HepG2 (cell line): ENCODE results near the gene ALPK3. TPM values are rescaled to one million over a fixed set of nuclear protein-coding genes. Genes with fewer than 3 reads are reported as not detected.

Source experiments
- ATAC-seq: fragments of 200-7000 bp; cut with Tn5 transposase; 3 replicates; pipeline ENCODE4 v1.9.1; 2020; ENCODE audit warnings: mild to moderate bottlenecking, moderate library complexity
- BruUV-seq: library from RNA; stranded (reverse); fragments of 400-500 nt; replicated peaks from 2 replicates; lab custom pipeline; 2021; lab: Mats Ljungman, UMichigan
- CTCF ChIA-PET: fragments of 300-600 bp; formaldehyde crosslinking; extraction: SDS; loops from one replicate; lab custom pipeline; 2021; ENCODE audit warnings: low total read pairs, inconsistent platforms, low intra/inter-chr PET ratio; lab: Yijun Ruan, JAX
- POLR2A ChIA-PET: fragments of 350-600 bp; sonication (Branson Sonifier 250); formaldehyde crosslinking; loops from one replicate; lab custom pipeline; 2020; ENCODE audit warnings: antibody characterized with exemption, inconsistent platforms; lab: Yijun Ruan, JAX
- DNase-seq: peaks from one replicate; pipeline ENCODE4 v3.0.0-alpha.2; 2015; ENCODE audit warnings: low spot score
- FAIRE-seq: peaks from 3 replicates; lab custom pipeline; 2011; peaks lifted over from hg19 to GRCh38; lab: Jason Lieb, UNC
- H2AFZ ChIP-seq: one replicate; pipeline ENCODE4 v1.6.1; 2011; ENCODE audit warnings: low read length, inconsistent platforms
- H3K27ac ChIP-seq: fragments of 300-600 bp; 3 replicates; pipeline ENCODE4 v1.8.0; 2011; ENCODE audit warnings: mixed run types, mild to moderate bottlenecking, mixed read lengths, low read length, inconsistent platforms; ENCODE audit not compliant: insufficient read depth; ENCODE audit errors: extremely low read length
- H3K27me3 ChIP-seq, 2 experiments: fragments of 200-600 bp in 1 of 2; 2 replicates in 1 of 2; 3 replicates in 1 of 2; pipeline versions ENCODE4 v1.6.0 to v1.8.0; 2011; ENCODE audit warnings: low read length in 2 of 2, mild to moderate bottlenecking in 2 of 2, moderate library complexity in 2 of 2, inconsistent platforms in 1 of 2; ENCODE audit not compliant: insufficient read depth in 2 of 2, control insufficient read depth in 1 of 2
- H3K36me3 ChIP-seq, 2 experiments: fragments of 200-600 bp in 1 of 2; replicated peaks in 1 of 2; 2 replicates in 1 of 2; 3 replicates in 1 of 2; pipeline versions ENCODE4 v1.5.1 to v1.8.0; 2011; ENCODE audit warnings: low read length in 2 of 2, inconsistent platforms in 1 of 2; ENCODE audit not compliant: insufficient read depth in 2 of 2, control insufficient read depth in 1 of 2
- H3K4me1 ChIP-seq: 2 replicates; pipeline ENCODE4 v1.5.1; 2012; ENCODE audit warnings: low read length, inconsistent platforms; ENCODE audit not compliant: insufficient read depth
- H3K4me2 ChIP-seq: 2 replicates; pipeline ENCODE4 v1.6.0; 2011; ENCODE audit warnings: low read depth, low read length, inconsistent platforms
- H3K4me3 ChIP-seq, 3 experiments: fragments of 200-600 bp in 1 of 3; sonication (generic), shearing (Covaris generic) in 1 of 3; replicated peaks in 1 of 3; 2 replicates each; pipeline ENCODE4 v1.5.1; 2011 to 2016; ENCODE audit warnings: low read length in 3 of 3, inconsistent platforms in 2 of 3, low read depth in 2 of 3, mild to moderate bottlenecking in 2 of 3, control low read depth in 1 of 3, mixed read lengths in 1 of 3; ENCODE audit not compliant: insufficient read depth in 1 of 3
- H3K79me2 ChIP-seq: one replicate; pipeline ENCODE4 v1.6.1; 2011; ENCODE audit warnings: low read length, inconsistent platforms; ENCODE audit not compliant: insufficient read depth
- H3K9ac ChIP-seq: 2 replicates; pipeline ENCODE4 v1.6.0; 2011; ENCODE audit warnings: mild to moderate bottlenecking, low read depth, low read length, inconsistent platforms; ENCODE audit not compliant: insufficient read depth
- H3K9me3 ChIP-seq: 2 replicates; pipeline ENCODE4 v1.5.1; 2012; ENCODE audit warnings: mild to moderate bottlenecking, low read length
- H4K20me1 ChIP-seq: 2 replicates; pipeline ENCODE4 v1.6.0; 2011; ENCODE audit warnings: inconsistent platforms, mild to moderate bottlenecking, low read length, moderate library complexity; ENCODE audit not compliant: insufficient read depth
- FOXM1 ChIP-seq: sonication (generic); formaldehyde crosslinking; IDR thresholded peaks from 2 replicates; pipeline ENCODE4 v1.5.0; 2020; ENCODE audit warnings: missing genetic modification reagents
- GZF1 ChIP-seq: sonication (generic); formaldehyde crosslinking; IDR thresholded peaks from 2 replicates; pipeline ENCODE4 v1.5.1; 2020; ENCODE audit warnings: mild to moderate bottlenecking, missing genetic modification reagents
- MED1 ChIP-seq: sonication (generic); formaldehyde crosslinking; IDR thresholded peaks from 2 replicates; pipeline ENCODE4 v1.4.0; 2020; ENCODE audit warnings: missing genetic modification reagents
- MXD1 ChIP-seq: sonication (generic); formaldehyde crosslinking; IDR thresholded peaks from 2 replicates; pipeline ENCODE4 v1.4.0; 2020; ENCODE audit warnings: mild to moderate bottlenecking, missing genetic modification reagents
- NCOR1 ChIP-seq: fragments of 200-600 bp; sonication (generic); IDR thresholded peaks from 2 replicates; pipeline ENCODE4 v1.7.0; 2017; ENCODE audit warnings: antibody characterized with exemption, low read length, borderline replicate concordance
- NFE2 ChIP-seq: sonication (generic); formaldehyde crosslinking; IDR thresholded peaks from 2 replicates; pipeline ENCODE4 v1.4.0; 2020; ENCODE audit warnings: missing genetic modification reagents
- PAX8 ChIP-seq: sonication (generic); formaldehyde crosslinking; IDR thresholded peaks from 2 replicates; pipeline ENCODE4 v1.8.0; 2022; ENCODE audit warnings: mild to moderate bottlenecking, missing genetic modification reagents, borderline replicate concordance
- SNAI1 ChIP-seq: sonication (generic); formaldehyde crosslinking; IDR thresholded peaks from 2 replicates; pipeline ENCODE4 v1.5.0; 2020; ENCODE audit warnings: mild to moderate bottlenecking, missing genetic modification reagents, borderline replicate concordance
- SRY ChIP-seq: sonication (generic); formaldehyde crosslinking; IDR thresholded peaks from 2 replicates; pipeline ENCODE4 v1.8.0; 2022; ENCODE audit warnings: mild to moderate bottlenecking, missing genetic modification reagents
- WGBS: methylation state at CpG from one replicate; pipeline ENCODE4 v1.1.6; 2017; ENCODE audit warnings: low lambda C conversion rate; 5-methylcytosine and 5-hydroxymethylcytosine counted together
- in situ Hi-C: cut with HindIII; loops from 2 replicates; pipeline ENCODE4 v1.10.0; 2017; ENCODE audit warnings: low pct_unique_long_range_greater_than_20kb; ENCODE audit not compliant: extremely low pct_ligation_motif_present
- intact Hi-C: fragments of 100-400 bp; cut with micrococcal nuclease; formaldehyde crosslinking; loops from one replicate; pipeline ENCODE4 v1.10.0; 2022; ENCODE audit not compliant: unreplicated experiment
- polyA plus RNA-seq, 8 experiments: library from polyadenylated mRNA; depleted of rRNA in 3 of 8; stranded (reverse) in 7 of 8; unstranded in 1 of 8; fragments of >200 nt; fragmentation: Illumina TruSeq in 4 of 8; extraction: Trizol in 4 of 8; gene quantifications; 2 replicates each; pipeline versions ENCODE4 v1.2.1 to v1.2.3, GENCODE V29; 2011 to 2016; ENCODE audit warnings: low read depth in 4 of 8, missing spikeins in 1 of 8, mixed read lengths in 1 of 8; ENCODE audit not compliant: insufficient read depth in 1 of 8
- total RNA-seq, 5 experiments: library from RNA; depleted of rRNA; stranded (reverse); fragments of >200 nt; fragmentation: Illumina TruSeq; extraction: Trizol; gene quantifications; 2 replicates each; pipeline ENCODE4 v1.2.3, GENCODE V29; 2016; ENCODE audit warnings: low read depth in 1 of 5

The ALPK3 gene
- total and polyA plus RNA-seq, 2 of the 13 experiments (the other 11 are each of a cell fraction or from before 2014, with no cell fraction given): 0.04 to 0.42 TPM

- H4K20me1 ChIP-seq: no peaks in the 10 kb centered on the region
- intact Hi-C loops: loop anchor here (1.0 kb wide), 1 partner anchor 67 kb away; no protein-coding TSS in a partner anchor
- H3K4me2 ChIP-seq: no peak overlapping the region
- FAIRE-seq (no peak), DNase-seq (no peak), ATAC-seq (no peak)
- POLR2A ChIA-PET: no interaction called here
- peaks cover 35% of the 10 kb centered on the region for H3K4me1 ChIP-seq
- no peak overlapping the region for H3K9ac ChIP-seq
- H3K27me3 ChIP-seq: peaks cover 6 to 40% of the 10 kb centered on the region in 2 experiments; a peak in 4 of 5 replicates
- CTCF ChIA-PET: no interaction called here
- in situ Hi-C loops: no loop called here
- no peaks in the 10 kb centered on the region for H3K9me3 ChIP-seq
- H3K27ac ChIP-seq: no peak overlapping the region
- no peaks in the 10 kb centered on the region for H3K36me3 ChIP-seq
- no peak overlapping the region for H2AFZ ChIP-seq
- 57% methylated on average over 3 of the region's 3 CpGs for WGBS
- TF ChIP-seq NCOR1 (no peak), FOXM1 (no peak), SNAI1 (CRISPR knock-in tag) (no peak), PAX8 (CRISPR knock-in tag) (no peak), SRY (CRISPR knock-in tag) (no peak), GZF1 (no peak), MXD1 (CRISPR knock-in tag) (no peak), NFE2 (no peak), MED1 (CRISPR knock-in tag) (no peak)
- no peaks in the 10 kb centered on the region for H3K79me2 ChIP-seq
- BruUV-seq: no TSS peak
- H3K4me3 ChIP-seq: no peak overlapping the region
Measured at GRCh38 chr15:84861781-84862180, 44.6 kb downstream of the ALPK3 start.
